Fibroblast of the aortic adventitia (primary cell): ENCODE results near the gene RASGRF2. TPM values are rescaled to one million over a fixed set of nuclear protein-coding genes. Genes with fewer than 3 reads are reported as not detected.

ENCODE experiments used
- DNase-seq: peaks from one replicate; pipeline ENCODE4 v3.0.0-alpha.2; 2010; ENCODE audit warnings: low read depth
- H3K4me3 ChIP-seq: 2 replicates; pipeline ENCODE4 v1.5.1; 2011; ENCODE audit warnings: low read depth, mild to moderate bottlenecking, control low read depth, low read length, moderate library complexity
- total RNA-seq: library from RNA; depleted of rRNA; stranded (reverse); fragments of >200 nt; gene quantifications from 2 replicates; pipeline ENCODE4 v1.2.3, GENCODE V29; 2012; ENCODE audit warnings: low replicate concordance
- TF ChIP-seq, protein P1 (sequence below): IDR thresholded peaks from 2 replicates; pipeline ENCODE4 v1.5.1; 2011; ENCODE audit warnings: mild to moderate bottlenecking, low read length, control low read depth, inconsistent platforms; ENCODE audit not compliant: insufficient read depth

Gene RASGRF2
- total RNA-seq, 1 donor = 3.3 TPM

DNA sequence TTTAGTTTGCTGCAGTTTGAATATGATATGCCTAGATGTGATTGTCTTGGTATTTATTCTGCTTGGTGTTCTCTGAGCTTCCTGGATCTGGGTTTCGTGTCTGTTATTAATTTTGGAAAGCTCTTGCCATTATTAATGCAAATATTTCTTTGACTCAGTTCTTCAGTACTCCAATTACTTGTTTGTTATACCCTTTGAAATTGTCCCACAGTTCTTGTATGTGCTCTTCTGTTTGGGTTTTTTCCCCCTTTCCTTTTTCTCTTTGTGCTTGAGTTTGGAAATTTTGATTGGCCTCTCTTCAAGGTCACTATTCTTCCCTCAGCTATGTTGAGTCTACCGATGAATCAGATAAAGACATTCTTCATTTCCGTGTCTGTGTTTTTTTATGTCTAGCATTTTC, 176.4 kb downstream of the RASGRF2 start:
- TF ChIP-seq, protein P1, sequence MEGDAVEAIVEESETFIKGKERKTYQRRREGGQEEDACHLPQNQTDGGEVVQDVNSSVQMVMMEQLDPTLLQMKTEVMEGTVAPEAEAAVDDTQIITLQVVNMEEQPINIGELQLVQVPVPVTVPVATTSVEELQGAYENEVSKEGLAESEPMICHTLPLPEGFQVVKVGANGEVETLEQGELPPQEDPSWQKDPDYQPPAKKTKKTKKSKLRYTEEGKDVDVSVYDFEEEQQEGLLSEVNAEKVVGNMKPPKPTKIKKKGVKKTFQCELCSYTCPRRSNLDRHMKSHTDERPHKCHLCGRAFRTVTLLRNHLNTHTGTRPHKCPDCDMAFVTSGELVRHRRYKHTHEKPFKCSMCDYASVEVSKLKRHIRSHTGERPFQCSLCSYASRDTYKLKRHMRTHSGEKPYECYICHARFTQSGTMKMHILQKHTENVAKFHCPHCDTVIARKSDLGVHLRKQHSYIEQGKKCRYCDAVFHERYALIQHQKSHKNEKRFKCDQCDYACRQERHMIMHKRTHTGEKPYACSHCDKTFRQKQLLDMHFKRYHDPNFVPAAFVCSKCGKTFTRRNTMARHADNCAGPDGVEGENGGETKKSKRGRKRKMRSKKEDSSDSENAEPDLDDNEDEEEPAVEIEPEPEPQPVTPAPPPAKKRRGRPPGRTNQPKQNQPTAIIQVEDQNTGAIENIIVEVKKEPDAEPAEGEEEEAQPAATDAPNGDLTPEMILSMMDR = no peak
- H3K4me3 ChIP-seq = no peak overlapping the region
- DNase-seq = no peak

DNA sequence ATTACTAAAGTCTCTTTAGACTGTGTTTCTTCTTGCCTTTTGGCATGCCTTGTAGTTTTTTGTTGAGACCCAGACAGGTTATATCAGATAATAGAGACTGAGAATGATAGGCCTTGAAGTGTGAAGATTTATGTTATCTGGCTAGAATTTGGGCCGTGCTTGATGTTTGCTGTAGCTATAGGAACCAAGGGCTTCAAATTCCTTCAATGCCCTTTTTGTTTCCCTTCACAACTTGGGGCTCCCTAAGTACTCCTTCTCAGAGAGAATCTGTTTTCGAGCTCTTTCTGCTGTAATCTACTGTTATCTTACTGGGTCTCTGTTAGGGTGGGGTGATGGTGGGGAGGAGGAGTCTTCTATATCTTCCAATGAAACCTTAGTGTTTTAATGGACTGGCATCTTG, 177.7 kb downstream of the RASGRF2 start:
- DNase-seq = no peak
- no peak overlapping the region for H3K4me3 ChIP-seq
- TF ChIP-seq, protein P1 = no peak

DNA sequence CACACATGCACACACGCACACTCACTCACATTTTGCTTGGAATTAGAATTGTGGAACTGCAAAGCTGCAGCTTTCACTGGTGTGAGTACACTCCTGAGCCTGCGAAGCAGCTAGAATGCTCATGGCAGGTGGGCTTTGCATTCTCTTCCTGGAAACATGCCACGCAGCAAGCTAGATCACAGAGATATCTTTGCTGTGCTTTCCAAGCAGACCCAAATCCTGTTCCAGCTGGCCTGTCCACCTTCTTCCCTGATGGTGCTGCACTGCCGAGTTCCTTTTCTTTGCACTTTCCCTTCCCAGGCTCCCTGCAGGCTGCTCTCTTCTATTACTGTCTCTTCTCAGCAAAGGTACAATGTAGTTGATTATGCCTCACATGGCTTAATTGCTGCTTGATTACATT, 180.3 kb downstream of the RASGRF2 start:
- TF ChIP-seq, protein P1 = no peak
- no peak overlapping the region for H3K4me3 ChIP-seq
- peak; percentile 57 for DNase-seq

DNA sequence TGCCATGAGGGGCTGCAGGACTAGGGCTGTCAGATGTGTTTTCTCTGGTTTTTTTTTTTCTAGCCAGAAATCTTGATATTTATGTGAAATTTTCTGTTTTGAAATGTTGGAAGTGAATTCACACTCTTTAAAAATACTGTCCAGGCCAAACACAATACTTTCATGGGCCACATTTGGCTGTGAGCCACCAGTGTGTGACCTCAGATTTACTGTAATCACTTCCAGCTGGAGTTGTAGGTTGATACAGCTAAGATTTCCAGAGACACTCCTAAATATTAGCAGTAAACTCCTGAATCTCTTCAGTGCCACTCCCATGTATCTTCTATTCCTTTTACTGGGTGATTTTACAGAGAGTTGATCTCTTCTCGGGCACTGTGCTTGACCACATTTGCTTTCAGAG, 180.8 kb downstream of the RASGRF2 start:
- H3K4me3 ChIP-seq = no peak overlapping the region
- DNase-seq = peak; percentile 91

DNA sequence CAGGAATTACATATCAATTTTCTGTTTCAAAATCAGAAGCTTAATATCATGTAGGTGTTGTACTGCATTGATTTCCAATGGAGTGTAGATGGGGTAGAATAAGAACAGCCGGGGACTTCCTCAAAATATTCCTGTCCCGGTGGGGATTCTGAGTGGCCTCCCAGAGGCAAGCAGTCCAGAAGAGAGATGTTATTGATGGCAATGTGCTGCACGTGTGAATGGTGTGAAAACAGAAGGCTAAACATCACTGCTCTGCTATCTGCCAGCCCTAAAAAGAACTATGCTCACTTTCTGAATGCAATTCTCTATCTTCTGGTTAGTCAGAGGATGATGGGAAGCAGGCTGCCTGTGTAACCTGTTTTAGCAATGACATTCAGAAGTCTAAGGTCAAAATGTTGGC, 181.9 kb downstream of the RASGRF2 start:
- no peak overlapping the region for H3K4me3 ChIP-seq
- TF ChIP-seq, protein P1 = no peak
- DNase-seq = no peak

More for the DNA sequence above, 180.8 kb downstream of the RASGRF2 start:
- TF ChIP-seq, protein P1 = no peak

DNA sequence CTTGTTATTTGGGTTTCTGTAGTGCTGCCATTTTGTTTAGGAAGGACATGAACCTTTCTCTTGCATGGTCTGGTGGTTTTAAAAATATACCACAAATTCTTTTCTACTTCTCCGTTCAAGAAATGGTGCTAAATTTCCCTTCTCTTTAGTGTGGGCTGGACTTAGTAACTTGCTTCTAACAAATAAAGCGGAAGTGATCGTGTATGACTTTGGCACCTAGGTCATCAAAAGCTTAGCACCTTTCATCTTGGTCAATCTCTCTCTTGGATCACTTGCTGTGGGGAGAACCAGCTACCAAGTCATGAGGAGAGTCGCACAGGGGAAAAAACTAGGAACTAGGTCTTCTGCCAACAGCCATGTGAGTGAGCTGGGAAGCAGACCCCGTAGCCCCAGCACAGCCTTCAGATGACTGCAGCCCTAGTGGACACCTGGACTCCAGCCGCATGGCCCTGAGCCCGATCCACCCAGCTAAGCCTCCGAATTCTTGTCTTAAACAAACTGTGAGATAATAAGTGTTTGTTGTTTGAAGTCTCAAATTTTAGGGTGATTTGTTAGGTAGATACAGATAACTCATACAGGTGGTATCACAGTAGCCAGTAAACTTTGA, 185.3 kb downstream of the RASGRF2 start:
- no peak overlapping the region for H3K4me3 ChIP-seq
- no peak for DNase-seq
- TF ChIP-seq, protein P1 = no peak

DNA sequence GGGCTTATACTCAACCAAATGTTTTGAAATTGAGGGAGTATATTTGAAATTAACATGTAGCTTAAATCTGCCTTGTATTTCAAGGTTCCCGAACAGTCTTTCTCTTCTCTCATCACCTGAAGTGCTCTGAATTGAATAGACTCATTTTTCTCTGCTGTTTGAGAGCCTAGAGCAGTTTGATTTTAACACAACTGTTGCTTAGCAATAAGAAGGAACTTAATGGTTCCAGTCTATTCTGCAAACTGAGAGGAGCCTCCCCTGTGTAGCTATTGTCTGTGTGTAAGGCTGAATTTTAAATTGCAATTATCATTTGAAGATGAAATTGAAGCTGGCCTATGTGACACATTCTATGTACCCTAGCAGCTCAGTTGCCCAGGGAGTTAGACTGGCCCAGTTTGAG, 185.9 kb downstream of the RASGRF2 start:
- no peak for DNase-seq
- no peak overlapping the region for H3K4me3 ChIP-seq
- TF ChIP-seq, protein P1 = no peak
